GM12892 (cell line): ENCODE data around the gene RBP5.

Experiments used
- DNase-seq: peaks from one replicate; pipeline ENCODE4 v3.0.0; 2011; ENCODE audit not compliant: insufficient read length
- FAIRE-seq: peaks from 2 replicates; lab custom pipeline; 2011; peaks lifted over from hg19 to GRCh38; lab: Jason Lieb, UNC
- POLR2A ChIP-seq: IDR thresholded peaks from 2 replicates; pipeline ENCODE4 v1.6.1; 2011; ENCODE audit warnings: low read depth, low read length, control low read depth
- POLR2AphosphoS5 ChIP-seq: IDR thresholded peaks from 2 replicates; pipeline ENCODE4 v1.6.1; 2011; ENCODE audit warnings: low read depth, low read length, control low read depth
- TAF1 ChIP-seq: IDR thresholded peaks from 2 replicates; pipeline ENCODE4 v1.6.1; 2011; ENCODE audit warnings: low read depth, mild to moderate bottlenecking, control low read depth, low read length, borderline replicate concordance

Gene RBP5

DNA sequence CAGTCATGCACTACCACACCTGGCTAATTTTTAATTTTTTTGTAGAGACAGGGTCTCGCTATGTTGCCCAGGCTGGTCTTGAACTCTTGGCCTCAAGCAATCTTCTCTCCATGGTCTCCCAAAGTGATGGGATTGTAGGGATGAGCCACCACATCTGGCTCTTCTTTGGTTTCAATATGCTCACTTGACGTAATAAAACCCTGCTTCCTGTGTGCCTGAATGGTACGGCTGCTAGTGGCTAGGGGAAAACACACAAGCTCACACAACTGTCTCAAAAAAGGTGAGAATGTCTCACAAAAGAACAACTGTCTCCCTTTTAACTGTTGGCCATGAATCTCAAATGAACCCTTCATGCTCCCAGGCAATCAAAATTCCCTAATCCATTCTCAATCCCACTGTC is 53.2 kb downstream of the RBP5 start:
- DNase-seq: no peak
- TF ChIP-seq POLR2AphosphoS5: no peak
- no peak for TF ChIP-seq TAF1
- no peak for TF ChIP-seq POLR2A

DNA sequence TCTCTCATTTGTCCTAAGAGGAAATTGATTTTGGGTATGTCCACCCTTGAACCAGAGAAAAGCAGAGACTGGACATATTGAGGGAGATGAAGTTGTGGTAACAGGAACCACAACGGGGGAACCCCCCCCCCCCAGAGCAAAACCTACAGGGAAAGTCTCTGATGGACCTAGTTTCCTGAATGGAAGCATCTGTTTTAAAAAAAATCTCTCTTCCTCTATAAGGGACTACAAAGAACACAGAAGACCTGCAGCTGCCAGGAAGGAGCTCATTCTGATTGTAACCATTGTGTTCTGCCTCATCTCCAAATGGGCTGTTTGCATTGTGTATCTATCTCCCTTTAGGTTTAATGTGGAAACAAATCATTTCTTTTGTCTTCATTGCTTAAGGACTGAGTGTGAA is 54.7 kb downstream of the RBP5 start:
- no peak for TF ChIP-seq POLR2A
- TF ChIP-seq POLR2AphosphoS5: no peak
- TF ChIP-seq TAF1: no peak
- FAIRE-seq: no peak
- no peak for DNase-seq

More for the DNA sequence above, 53.2 kb downstream of the RBP5 start:
- no peak for FAIRE-seq
